ENCODE results near the gene C1orf226. TPM values are rescaled to one million over a fixed set of nuclear protein-coding genes. Genes with fewer than 3 reads are reported as not detected.

The C1orf226 gene
- total and polyA plus RNA-seq, 4 donors = 2.2 to 25.2 (median 10.8) TPM

- Histone ChIP-seq H3K27me3 (ENCODE audit: control insufficient read depth in 4 of 4, insufficient read depth in 4 of 4, low read length in 3 of 4) (no peaks in the 10 kb centered on the region), H3K4me3 (ENCODE audit: low read depth in 1 of 3, low read length in 3 of 3) (no peak overlapping the region), H3K4me1 (ENCODE audit: control insufficient read depth in 4 of 4, insufficient read depth in 4 of 4, low read length in 3 of 4) (peaks cover 7 to 29% (median 17%) of the 10 kb centered on the region in 4 donors), H3K9me3 (ENCODE audit: control insufficient read depth in 4 of 4, low read length in 3 of 4) (no peaks in the 10 kb centered on the region), H3K36me3 (ENCODE audit: control insufficient read depth in 4 of 4, insufficient read depth in 3 of 4, low read depth in 1 of 4, low read length in 3 of 4) (peaks cover 0 to 7% (median 3%) of the 10 kb centered on the region in 4 donors), H3K27ac (ENCODE audit: low read depth in 1 of 2, low read length in 2 of 2) (peak overlapping the region; percentile 80 to 81), H3K9ac (ENCODE audit: low read depth in 1 of 2, low read length in 2 of 2) (peak overlapping the region in 1 of 2 donors; percentile 36)
- WGBS = 34% methylated on average over 5 of the region's 5 CpGs
- DNase-seq (ENCODE audit: low spot score) = peak; percentile 17
- TF ChIP-seq GABPA (IDR thresholded peaks at IDR 0.05 in 1 of 2, conservative IDR thresholded peaks at IDR 0.05 in 1 of 2) (peak in 1 of 2 donors; percentile 44), NR2F2 (IDR thresholded peaks at IDR 0.05) (peak; percentile 88), RXRA (IDR thresholded peaks at IDR 0.05) (peak; percentile 96 to 100), SP1 (IDR thresholded peaks at IDR 0.05) (peak; percentile 100), ZBTB33 (IDR thresholded peaks at IDR 0.05) (peak; percentile 79), TAF1 (conservative IDR thresholded peaks at IDR 0.05) (peak; percentile 72), CTCF (IDR thresholded peaks at IDR 0.05; ENCODE audit: low read depth, low read length, missing input control) (no peak), FOXA1 (IDR thresholded peaks at IDR 0.05) (peak; percentile 40), RAD21 (IDR thresholded peaks at IDR 0.05) (peak; percentile 54 to 75), ATF3 (IDR thresholded peaks at IDR 0.05) (peak; percentile 83), HNF4G (IDR thresholded peaks at IDR 0.05) (peak; percentile 92), YY1 (IDR thresholded peaks at IDR 0.05) (peak; percentile 89), MAX (IDR thresholded peaks at IDR 0.05) (peak; percentile 78), REST (IDR thresholded peaks at IDR 0.05) (peak; percentile 80), FOXA2 (IDR thresholded peaks at IDR 0.05) (peak; percentile 47), EGR1 (IDR thresholded peaks at IDR 0.05; ENCODE audit: low read depth in 2 of 2) (peak; percentile 28 to 57), JUND (IDR thresholded peaks at IDR 0.05) (peak; percentile 76 to 79), HNF4A (conservative IDR thresholded peaks at IDR 0.05) (peak; percentile 94 to 98)
These were observed 7.1 kb downstream of the C1orf226 start for GRCh38 chr1:162388615-162389014.

All from liver (tissue), 9 donors.